Prostate gland (tissue), 2 donors: ENCODE data around the gene MTG1. TPM values are rescaled to one million over a fixed set of nuclear protein-coding genes. Genes with fewer than 3 reads are reported as not detected.

Experiments
- DNase-seq: peaks from one replicate; pipeline ENCODE4 v3.0.0-alpha.2; 2019; ENCODE audit warnings: low spot score
- H3K27ac ChIP-seq, 2 donors: fragments of 200-600 bp; sonication (generic); 2 replicates each; pipeline ENCODE4 v1.5.1; 2017 to 2019
- H3K27me3 ChIP-seq: fragments of 200-600 bp; sonication (generic); replicated peaks from 2 replicates; pipeline ENCODE4 v1.5.1; 2019; ENCODE audit not compliant: insufficient read depth
- H3K36me3 ChIP-seq, 2 donors: fragments of 200-600 bp; sonication (generic); 1 replicate in 1 of 2; 2 replicates in 1 of 2; pipeline versions ENCODE4 v1.5.1 to v1.8.1; 2017 to 2019
- H3K4me1 ChIP-seq: fragments of 200-600 bp; sonication (generic); replicated peaks from 2 replicates; pipeline ENCODE4 v1.5.1; 2019
- H3K4me3 ChIP-seq, 2 donors: fragments of 200-600 bp; sonication (generic); 2 replicates each; pipeline ENCODE4 v1.5.1; 2017 to 2019
- H3K9me3 ChIP-seq: fragments of 200-600 bp; sonication (generic); 2 replicates; pipeline ENCODE4 v1.5.1; 2017
- CTCF ChIP-seq, 4 experiments: fragments of 200-600 bp in 2 of 4; fragments of 450-650 bp in 2 of 4; sonication (generic) in 2 of 4; IDR thresholded peaks; 1 replicate in 3 of 4; 2 replicates in 1 of 4; pipeline ENCODE4 v1.5.1; 2016 to 2019; ENCODE audit warnings: antibody characterized with exemption in 4 of 4, mild to moderate bottlenecking in 2 of 4, moderate library complexity in 2 of 4
- POLR2A ChIP-seq: fragments of 450-650 bp; IDR thresholded peaks from one replicate; pipeline ENCODE4 v1.6.1; 2016; ENCODE audit warnings: antibody characterized with exemption, mild to moderate bottlenecking
- POLR2AphosphoS5 ChIP-seq: sonication (generic); formaldehyde crosslinking; IDR thresholded peaks from one replicate; pipeline ENCODE4 v1.6.1; 2017; ENCODE audit warnings: antibody characterized with exemption
- WGBS: methylation state at CpG from one replicate; pipeline ENCODE4 v1.1.5; 2018; 5-methylcytosine and 5-hydroxymethylcytosine counted together
- intact Hi-C: fragments of 100-400 bp; cut with DNase I; formaldehyde crosslinking; loops from one replicate; pipeline ENCODE4 v1.14.2; 2022
- total RNA-seq, 2 donors: library from RNA; depleted of rRNA; stranded (reverse); fragments of >200 nt; gene quantifications; one replicate each; pipeline ENCODE4 v1.1.0, GENCODE V29; 2016

The MTG1 gene
- total RNA-seq, 2 donors from 2014 or later: 26.8 to 67.4 TPM

GRCh38 chr10:133462512-133463305 is 68.8 kb downstream of the MTG1 start:
- intact Hi-C loops: no loop called here
- Histone ChIP-seq H3K36me3 (no peaks in the 10 kb centered on the region), H3K4me3 (no peak overlapping the region), H3K27ac (no peak overlapping the region), H3K4me1 (no peaks in the 10 kb centered on the region), H3K27me3 (no peaks in the 10 kb centered on the region), H3K9me3 (no peaks in the 10 kb centered on the region)
- DNase-seq: no peak
- TF ChIP-seq POLR2AphosphoS5 (no peak), CTCF (IDR thresholded peaks at IDR 0.05) (no peak), POLR2A (no peak)
- WGBS: 89% methylated on average over 10 of the region's 10 CpGs

GRCh38 chr10:133464582-133465031 is 70.7 kb downstream of the MTG1 start:
- 98% methylated on average over 12 of the region's 12 CpGs for WGBS
- H3K4me3 ChIP-seq: no peak overlapping the region

GRCh38 chr10:133465191-133465949 is 71.4 kb downstream of the MTG1 start:
- Histone ChIP-seq H3K4me3 (no peak overlapping the region), H3K36me3 (no peaks in the 10 kb centered on the region), H3K4me1 (no peaks in the 10 kb centered on the region), H3K27me3 (no peaks in the 10 kb centered on the region), H3K9me3 (no peaks in the 10 kb centered on the region), H3K27ac (no peak overlapping the region)
- intact Hi-C loops: no loop called here
- WGBS: 34% methylated on average over 44 of the region's 55 CpGs
- DNase-seq: no peak
- TF ChIP-seq POLR2AphosphoS5 (no peak), POLR2A (no peak), CTCF (IDR thresholded peaks at IDR 0.05) (no peak)

More at GRCh38 chr10:133464582-133465031, 70.7 kb downstream of the MTG1 start:
- no peaks in the 10 kb centered on the region for H3K4me1 ChIP-seq
- no peaks in the 10 kb centered on the region for H3K36me3 ChIP-seq
- TF ChIP-seq POLR2AphosphoS5: no peak
- TF ChIP-seq CTCF (IDR thresholded peaks at IDR 0.05): no peak
- TF ChIP-seq POLR2A: no peak
- H3K9me3 ChIP-seq: no peaks in the 10 kb centered on the region
- H3K27me3 ChIP-seq: no peaks in the 10 kb centered on the region
- intact Hi-C loops: no loop called here
- no peak for DNase-seq
- no peak overlapping the region for H3K27ac ChIP-seq

GRCh38 chr10:133465950-133466474 is 72.1 kb downstream of the MTG1 start:
- intact Hi-C loops: no loop called here
- Histone ChIP-seq H3K4me1 (no peaks in the 10 kb centered on the region), H3K27ac (no peak overlapping the region), H3K36me3 (no peaks in the 10 kb centered on the region), H3K9me3 (no peaks in the 10 kb centered on the region), H3K4me3 (no peak overlapping the region), H3K27me3 (no peaks in the 10 kb centered on the region)
- TF ChIP-seq POLR2A: no peak
- no peak for TF ChIP-seq CTCF (IDR thresholded peaks at IDR 0.05)
- TF ChIP-seq POLR2AphosphoS5: no peak
- DNase-seq: no peak
- 92% methylated on average over 7 of the region's 7 CpGs for WGBS
